Measurements from ENCODE around the gene NAPA.

DNA sequence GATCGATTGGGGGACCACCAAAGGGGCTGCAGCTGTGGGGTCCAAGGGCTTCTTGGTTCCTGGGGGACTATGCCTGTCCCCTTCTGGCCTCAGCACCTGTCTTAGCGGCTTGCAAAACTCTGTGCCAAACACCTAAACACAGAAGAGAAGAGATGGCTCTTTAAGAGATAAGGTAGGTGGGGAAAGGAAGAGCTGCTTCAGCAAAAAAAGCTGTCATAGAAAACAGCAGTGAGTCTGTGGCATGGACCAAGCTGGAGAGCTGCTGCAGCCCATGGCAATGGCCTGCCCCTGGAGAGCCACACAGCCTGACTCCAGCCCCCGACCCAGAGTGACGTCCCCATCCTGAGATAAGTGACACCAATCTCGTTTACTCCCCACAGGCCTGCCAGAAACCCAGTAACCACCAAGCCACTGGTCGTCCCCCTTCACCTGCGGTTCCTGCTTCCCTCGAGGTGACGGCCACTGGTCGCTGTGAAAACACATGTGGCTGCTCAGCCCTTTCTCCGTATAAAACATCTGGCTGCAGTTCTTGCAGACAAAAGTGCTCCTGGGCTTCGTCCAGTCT, 25.0 kb upstream of the NAPA start:
- TF ChIP-seq CTCF (IDR thresholded peaks at IDR 0.05), result no peak
- no peak for TF ChIP-seq POLR2A (IDR thresholded peaks at IDR 0.05)

All from thyroid gland (tissue), 4 donors.